HCT116 (cell line): ENCODE data around the gene CAMSAP1. TPM values are rescaled to one million over a fixed set of nuclear protein-coding genes. Genes with fewer than 3 reads are reported as not detected.

Experiments used
- ATAC-seq: fragments of 200-7000 bp; cut with Tn5 transposase; 2 replicates; pipeline ENCODE4 v1.9.1; 2020; ENCODE audit warnings: mild to moderate bottlenecking, moderate library complexity
- BruUV-seq: library from RNA; stranded (reverse); fragments of 400-500 nt; replicated peaks from 2 replicates; lab custom pipeline; 2021; lab: Mats Ljungman, UMichigan
- CTCF ChIA-PET: fragments of 300-600 bp; sonication (Branson Sonifier 250); formaldehyde crosslinking; loops from one replicate; lab custom pipeline; 2021; ENCODE audit warnings: antibody characterized with exemption; lab: Charles Lee
- POLR2A ChIA-PET: fragments of 300-600, 350-600 bp; sonication (Branson Sonifier 250); formaldehyde crosslinking; loops from one replicate; lab custom pipeline; 2021; ENCODE audit warnings: antibody characterized with exemption; lab: Charles Lee
- RAD21 ChIA-PET, 2 experiments: fragments of 300-600 bp; sonication (Branson Sonifier 250); formaldehyde crosslinking; loops; one replicate each; lab custom pipeline; 2023; ENCODE audit warnings: low total read pairs in 2 of 2; ENCODE audit not compliant: uncharacterized antibody in 2 of 2, unreplicated experiment in 2 of 2, low non-redundant PET in 1 of 2; lab: Charles Lee
- DNase-seq: peaks from one replicate; pipeline ENCODE4 v3.0.0-alpha.2; 2010; ENCODE audit warnings: low read depth, low spot score
- H2AFZ ChIP-seq: fragments of 200-600 bp; shearing (Covaris generic), sonication (generic); 2 replicates; pipeline ENCODE4 v1.6.1; 2017; ENCODE audit warnings: low read depth, mixed run types, mixed read lengths, antibody characterized with exemption, low read length; ENCODE audit not compliant: poor library complexity, severe bottlenecking
- H3K27ac ChIP-seq: 2 replicates; pipeline ENCODE4 v1.5.1; 2012; ENCODE audit warnings: low read depth, low read length
- H3K27me3 ChIP-seq: fragments of 200-600 bp; sonication (generic); 2 replicates; pipeline ENCODE4 v1.6.1; 2016; ENCODE audit warnings: mixed run types, low read length, mixed read lengths; ENCODE audit not compliant: insufficient read depth
- H3K36me3 ChIP-seq, 2 experiments: fragments of 200-500 bp in 1 of 2; fragments of 200-600 bp in 1 of 2; sonication (Bioruptor generic) in 1 of 2; sonication (generic) in 1 of 2; 2 replicates each; pipeline versions ENCODE4 v1.5.1 to v1.6.1; 2014 to 2016; ENCODE audit warnings: low read length in 2 of 2, inconsistent platforms in 1 of 2, mixed read lengths in 1 of 2, mixed run types in 1 of 2; ENCODE audit not compliant: insufficient read depth in 2 of 2, control insufficient read depth in 1 of 2
- H3K4me1 ChIP-seq, 2 experiments: fragments of 200-600 bp in 1 of 2; sonication (generic) in 1 of 2; 2 replicates each; pipeline versions ENCODE4 v1.5.1 to v1.6.1; 2012 to 2017; ENCODE audit warnings: low read length in 2 of 2, inconsistent platforms in 1 of 2, mild to moderate bottlenecking in 1 of 2, mixed read lengths in 1 of 2, mixed run types in 1 of 2, moderate library complexity in 1 of 2; ENCODE audit not compliant: insufficient read depth in 2 of 2, control insufficient read depth in 1 of 2
- H3K4me2 ChIP-seq: fragments of 200-600 bp; sonication (generic); 2 replicates; pipeline ENCODE4 v1.6.1; 2017; ENCODE audit warnings: mixed run types, low read length, mixed read lengths
- H3K4me3 ChIP-seq, 2 experiments: fragments of 200-600 bp in 1 of 2; sonication (generic) in 1 of 2; replicated peaks in 1 of 2; 2 replicates each; pipeline ENCODE4 v1.5.1; 2011 to 2016; ENCODE audit warnings: low read length in 2 of 2, control low read depth in 1 of 2, low read depth in 1 of 2, mild to moderate bottlenecking in 1 of 2, mixed read lengths in 1 of 2, mixed run types in 1 of 2
- H3K79me2 ChIP-seq: fragments of 200-600 bp; sonication (generic); 2 replicates; pipeline ENCODE4 v1.6.1; 2017; ENCODE audit warnings: mild to moderate bottlenecking, mixed run types, low read length, moderate library complexity, mixed read lengths; ENCODE audit not compliant: insufficient read depth
- H3K9ac ChIP-seq: fragments of 200-600 bp; sonication (generic); 2 replicates; pipeline ENCODE4 v1.6.1; 2016; ENCODE audit warnings: low read length, mixed read lengths
- H3K9me2 ChIP-seq: fragments of 200-600 bp; sonication (generic), shearing (Covaris generic); 2 replicates; pipeline ENCODE4 v1.6.1; 2017; ENCODE audit warnings: mixed run types, mild to moderate bottlenecking, moderate library complexity; ENCODE audit not compliant: insufficient read depth
- H3K9me3 ChIP-seq, 2 experiments: fragments of 200-500 bp in 1 of 2; fragments of 200-600 bp in 1 of 2; sonication (Bioruptor generic) in 1 of 2; sonication (generic) in 1 of 2; 2 replicates each; pipeline ENCODE4 v1.6.1; 2014 to 2017; ENCODE audit warnings: low read length in 2 of 2, mixed read lengths in 2 of 2, inconsistent platforms in 1 of 2, low read depth in 1 of 2, mild to moderate bottlenecking in 1 of 2, mixed run types in 1 of 2, moderate library complexity in 1 of 2; ENCODE audit not compliant: control insufficient read depth in 1 of 2, insufficient read depth in 1 of 2
- H4K20me1 ChIP-seq: fragments of 200-600 bp; sonication (generic), shearing (Covaris generic); 2 replicates; pipeline ENCODE4 v1.6.1; 2017; ENCODE audit warnings: mixed run types, mild to moderate bottlenecking, moderate library complexity; ENCODE audit not compliant: insufficient read depth
- ELF1 ChIP-seq: IDR thresholded peaks from 2 replicates; pipeline ENCODE4 v1.6.1; 2012; ENCODE audit warnings: low read depth, borderline replicate concordance
- EZH2 ChIP-seq: fragments of 200-600 bp; sonication (generic); IDR thresholded peaks from 2 replicates; pipeline ENCODE4 v1.6.1; 2017; ENCODE audit warnings: antibody characterized with exemption, mixed run types
- FOSL1 ChIP-seq: IDR thresholded peaks from 2 replicates; pipeline ENCODE4 v1.6.1; 2012; ENCODE audit warnings: low read depth
- SP1 ChIP-seq: IDR thresholded peaks from 2 replicates; pipeline ENCODE4 v1.6.1; 2012; ENCODE audit warnings: low read depth
- SRF ChIP-seq: IDR thresholded peaks from 2 replicates; pipeline ENCODE4 v1.6.1; 2012; ENCODE audit warnings: low read depth
- TCF7L2 ChIP-seq: IDR thresholded peaks from 2 replicates; pipeline ENCODE4 v1.7.0; 2011; ENCODE audit warnings: borderline replicate concordance, inconsistent platforms; ENCODE audit not compliant: insufficient read depth, insufficient read length; ENCODE audit errors: extremely low read depth
- YY1 ChIP-seq: IDR thresholded peaks from 2 replicates; pipeline ENCODE4 v1.6.1; 2011; ENCODE audit warnings: low read length, low read depth, moderate library complexity, mild to moderate bottlenecking; ENCODE audit not compliant: insufficient replicate concordance; ENCODE audit errors: extremely low read depth
- ZFX ChIP-seq: fragments of 450-650 bp; IDR thresholded peaks from 2 replicates; pipeline ENCODE4 v1.6.1; 2017
- intact Hi-C: fragments of 100-400 bp; cut with micrococcal nuclease; formaldehyde crosslinking; loops from 2 replicates; pipeline ENCODE4 v1.10.0; 2022
- total RNA-seq: library from RNA; stranded (reverse); gene quantifications from one replicate; pipeline ENCODE4 v1.2.1, GENCODE V29; 2021; ENCODE audit not compliant: unreplicated experiment
- TF ChIP-seq, protein P1 (sequence below), 3 experiments: fragments of 200-600 bp in 1 of 3; sonication (generic) in 1 of 3; IDR thresholded peaks in 2 of 3; conservative IDR thresholded peaks in 1 of 3; 2 replicates each; pipeline ENCODE4 v1.5.1; 2012 to 2017; ENCODE audit warnings: low read depth in 2 of 3, low read length in 2 of 3, antibody characterized with exemption in 1 of 3, borderline replicate concordance in 1 of 3, control low read depth in 1 of 3, mild to moderate bottlenecking in 1 of 3, mixed read lengths in 1 of 3, mixed run types in 1 of 3, moderate library complexity in 1 of 3; ENCODE audit not compliant: insufficient read depth in 1 of 3
- TF ChIP-seq, protein P2 (sequence below): IDR thresholded peaks from 2 replicates; pipeline ENCODE4 v1.6.1; 2012; ENCODE audit warnings: low read depth
- TF ChIP-seq, protein P3 (sequence below): IDR thresholded peaks from 2 replicates; pipeline ENCODE4 v1.6.1; 2011; ENCODE audit warnings: mild to moderate bottlenecking, low read length, moderate library complexity; ENCODE audit not compliant: insufficient replicate concordance; ENCODE audit errors: extremely low read depth

The CAMSAP1 gene
- total RNA-seq, 1 experiment from 2014 or later: 33.1 TPM

DNA sequence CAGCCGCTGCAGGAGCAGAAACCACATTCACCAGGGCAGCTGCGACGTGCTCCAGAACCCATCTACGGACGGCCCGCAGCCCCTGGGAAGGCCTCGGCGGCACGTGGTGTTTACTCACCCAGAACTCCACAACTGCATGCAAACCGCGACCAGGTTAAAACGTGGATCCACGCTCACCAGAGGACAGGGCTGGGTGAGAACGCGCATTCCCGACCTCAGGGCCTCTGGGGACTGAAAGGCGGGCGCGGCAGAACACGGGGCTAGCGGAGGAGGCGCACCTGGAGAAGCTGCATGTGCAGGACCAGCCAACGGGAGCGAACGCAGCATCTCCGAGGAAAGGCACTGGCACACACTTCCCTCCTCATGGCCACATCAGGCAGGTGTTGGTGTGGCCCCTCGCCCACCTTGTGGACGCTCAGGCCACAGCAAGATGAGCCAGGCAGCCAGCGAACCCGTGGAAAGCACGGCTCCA is 24.0 kb upstream of the CAMSAP1 start:
- CTCF ChIA-PET: interaction anchor here (0.6 kb wide), 1 partner anchor 1219 kb away, joined by 3 read pairs; no protein-coding TSS in a partner anchor
- RAD21 ChIA-PET: no interaction called here
- Histone ChIP-seq H3K4me2 (no peak overlapping the region), H2AFZ (no peak overlapping the region), H3K27ac (no peak overlapping the region; the same call in 1 of the 2 replicates), H3K9me3 (no peaks in the 10 kb centered on the region), H3K79me2 (no peaks in the 10 kb centered on the region), H3K9ac (no peak overlapping the region), H4K20me1 (no peaks in the 10 kb centered on the region), H3K9me2 (no peaks in the 10 kb centered on the region), H3K4me1 (peaks cover 13 to 24% of the 10 kb centered on the region in 2 experiments), H3K36me3 (peaks cover 0 to 19% of the 10 kb centered on the region in 2 experiments; a peak in 2 of 4 replicates), H3K4me3 (no peak overlapping the region), H3K27me3 (no peaks in the 10 kb centered on the region)
- TF ChIP-seq TCF7L2 (no peak), ELF1 (no peak), YY1 (no peak), EZH2 (no peak), FOSL1 (no peak), SP1 (no peak), ZFX (no peak), SRF (no peak)
- TF ChIP-seq, protein P1, sequence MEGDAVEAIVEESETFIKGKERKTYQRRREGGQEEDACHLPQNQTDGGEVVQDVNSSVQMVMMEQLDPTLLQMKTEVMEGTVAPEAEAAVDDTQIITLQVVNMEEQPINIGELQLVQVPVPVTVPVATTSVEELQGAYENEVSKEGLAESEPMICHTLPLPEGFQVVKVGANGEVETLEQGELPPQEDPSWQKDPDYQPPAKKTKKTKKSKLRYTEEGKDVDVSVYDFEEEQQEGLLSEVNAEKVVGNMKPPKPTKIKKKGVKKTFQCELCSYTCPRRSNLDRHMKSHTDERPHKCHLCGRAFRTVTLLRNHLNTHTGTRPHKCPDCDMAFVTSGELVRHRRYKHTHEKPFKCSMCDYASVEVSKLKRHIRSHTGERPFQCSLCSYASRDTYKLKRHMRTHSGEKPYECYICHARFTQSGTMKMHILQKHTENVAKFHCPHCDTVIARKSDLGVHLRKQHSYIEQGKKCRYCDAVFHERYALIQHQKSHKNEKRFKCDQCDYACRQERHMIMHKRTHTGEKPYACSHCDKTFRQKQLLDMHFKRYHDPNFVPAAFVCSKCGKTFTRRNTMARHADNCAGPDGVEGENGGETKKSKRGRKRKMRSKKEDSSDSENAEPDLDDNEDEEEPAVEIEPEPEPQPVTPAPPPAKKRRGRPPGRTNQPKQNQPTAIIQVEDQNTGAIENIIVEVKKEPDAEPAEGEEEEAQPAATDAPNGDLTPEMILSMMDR (IDR thresholded peaks at IDR 0.05 in 2 of 3, conservative IDR thresholded peaks at IDR 0.05 in 1 of 3; ENCODE audit: borderline replicate concordance in 1 of 3, insufficient read depth in 1 of 3, low read depth in 2 of 3, low read length in 2 of 3): no peak
- TF ChIP-seq, protein P2, sequence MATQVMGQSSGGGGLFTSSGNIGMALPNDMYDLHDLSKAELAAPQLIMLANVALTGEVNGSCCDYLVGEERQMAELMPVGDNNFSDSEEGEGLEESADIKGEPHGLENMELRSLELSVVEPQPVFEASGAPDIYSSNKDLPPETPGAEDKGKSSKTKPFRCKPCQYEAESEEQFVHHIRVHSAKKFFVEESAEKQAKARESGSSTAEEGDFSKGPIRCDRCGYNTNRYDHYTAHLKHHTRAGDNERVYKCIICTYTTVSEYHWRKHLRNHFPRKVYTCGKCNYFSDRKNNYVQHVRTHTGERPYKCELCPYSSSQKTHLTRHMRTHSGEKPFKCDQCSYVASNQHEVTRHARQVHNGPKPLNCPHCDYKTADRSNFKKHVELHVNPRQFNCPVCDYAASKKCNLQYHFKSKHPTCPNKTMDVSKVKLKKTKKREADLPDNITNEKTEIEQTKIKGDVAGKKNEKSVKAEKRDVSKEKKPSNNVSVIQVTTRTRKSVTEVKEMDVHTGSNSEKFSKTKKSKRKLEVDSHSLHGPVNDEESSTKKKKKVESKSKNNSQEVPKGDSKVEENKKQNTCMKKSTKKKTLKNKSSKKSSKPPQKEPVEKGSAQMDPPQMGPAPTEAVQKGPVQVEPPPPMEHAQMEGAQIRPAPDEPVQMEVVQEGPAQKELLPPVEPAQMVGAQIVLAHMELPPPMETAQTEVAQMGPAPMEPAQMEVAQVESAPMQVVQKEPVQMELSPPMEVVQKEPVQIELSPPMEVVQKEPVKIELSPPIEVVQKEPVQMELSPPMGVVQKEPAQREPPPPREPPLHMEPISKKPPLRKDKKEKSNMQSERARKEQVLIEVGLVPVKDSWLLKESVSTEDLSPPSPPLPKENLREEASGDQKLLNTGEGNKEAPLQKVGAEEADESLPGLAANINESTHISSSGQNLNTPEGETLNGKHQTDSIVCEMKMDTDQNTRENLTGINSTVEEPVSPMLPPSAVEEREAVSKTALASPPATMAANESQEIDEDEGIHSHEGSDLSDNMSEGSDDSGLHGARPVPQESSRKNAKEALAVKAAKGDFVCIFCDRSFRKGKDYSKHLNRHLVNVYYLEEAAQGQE: no peak
- TF ChIP-seq, protein P3, sequence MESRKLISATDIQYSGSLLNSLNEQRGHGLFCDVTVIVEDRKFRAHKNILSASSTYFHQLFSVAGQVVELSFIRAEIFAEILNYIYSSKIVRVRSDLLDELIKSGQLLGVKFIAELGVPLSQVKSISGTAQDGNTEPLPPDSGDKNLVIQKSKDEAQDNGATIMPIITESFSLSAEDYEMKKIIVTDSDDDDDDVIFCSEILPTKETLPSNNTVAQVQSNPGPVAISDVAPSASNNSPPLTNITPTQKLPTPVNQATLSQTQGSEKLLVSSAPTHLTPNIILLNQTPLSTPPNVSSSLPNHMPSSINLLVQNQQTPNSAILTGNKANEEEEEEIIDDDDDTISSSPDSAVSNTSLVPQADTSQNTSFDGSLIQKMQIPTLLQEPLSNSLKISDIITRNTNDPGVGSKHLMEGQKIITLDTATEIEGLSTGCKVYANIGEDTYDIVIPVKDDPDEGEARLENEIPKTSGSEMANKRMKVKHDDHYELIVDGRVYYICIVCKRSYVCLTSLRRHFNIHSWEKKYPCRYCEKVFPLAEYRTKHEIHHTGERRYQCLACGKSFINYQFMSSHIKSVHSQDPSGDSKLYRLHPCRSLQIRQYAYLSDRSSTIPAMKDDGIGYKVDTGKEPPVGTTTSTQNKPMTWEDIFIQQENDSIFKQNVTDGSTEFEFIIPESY: no peak
- POLR2A ChIA-PET: no interaction called here
- intact Hi-C loops: no loop called here
- BruUV-seq: no TSS peak
- no peak for ATAC-seq
- DNase-seq: no peak
